GM18951 (cell line): Measurements from ENCODE around the gene ULK4.
"Not testable (repeated sequence)": the region's sequence is repeated elsewhere in the genome, so short reads cannot be mapped to it uniquely, and the experiment has no call there.

Experiments used
- POLR2A ChIP-seq: IDR thresholded peaks from 4 replicates; pipeline ENCODE4 v1.6.1; 2011; ENCODE audit warnings: mild to moderate bottlenecking; ENCODE audit not compliant: insufficient read length, insufficient read depth; ENCODE audit errors: extremely low read depth
- in situ Hi-C: fragments of 300-500 bp; cut with MboI; formaldehyde crosslinking; loops from one replicate; pipeline ENCODE4 v1.12.0; 2022; ENCODE audit warnings: low sequenced_read_pairs, mixed read lengths, inconsistent platforms; ENCODE audit not compliant: unreplicated experiment

The ULK4 gene

DNA sequence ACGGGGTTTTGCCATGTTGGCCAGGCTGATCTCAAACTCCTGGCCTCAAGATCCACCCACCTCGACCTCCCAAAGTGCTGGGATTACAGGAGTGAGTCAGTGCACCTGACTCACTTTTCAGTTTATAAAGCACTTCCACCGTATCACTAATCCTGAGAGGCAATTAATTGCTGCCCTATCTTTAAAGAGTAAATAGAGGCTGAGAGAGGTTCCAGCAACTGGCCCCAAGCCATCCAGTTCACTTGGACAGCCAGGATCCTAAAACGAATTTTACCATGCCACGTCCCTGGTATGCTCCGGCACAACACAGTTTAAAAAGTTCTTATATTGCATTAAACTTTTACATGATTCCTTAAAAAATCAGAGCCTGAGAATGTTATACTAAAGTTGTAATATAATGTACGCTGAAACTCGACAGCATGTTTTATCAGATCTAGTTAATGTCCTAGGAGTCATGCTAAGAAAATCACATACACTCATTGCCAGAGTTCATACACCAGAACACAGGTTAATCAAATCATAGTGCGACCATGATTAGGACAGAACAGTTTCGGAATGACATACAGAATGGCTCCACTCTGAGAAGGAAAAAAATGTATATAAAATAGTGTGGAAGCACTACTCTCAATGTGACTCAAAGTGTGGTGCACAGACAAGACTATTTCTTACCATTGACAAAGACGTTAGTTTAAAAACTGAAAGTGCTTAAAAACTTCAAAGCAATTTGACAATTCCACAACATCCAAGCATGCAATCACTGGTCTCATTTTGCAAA, 125.4 kb downstream of the ULK4 start:
- TF ChIP-seq POLR2A: no peak
- in situ Hi-C loops: no loop called here

DNA sequence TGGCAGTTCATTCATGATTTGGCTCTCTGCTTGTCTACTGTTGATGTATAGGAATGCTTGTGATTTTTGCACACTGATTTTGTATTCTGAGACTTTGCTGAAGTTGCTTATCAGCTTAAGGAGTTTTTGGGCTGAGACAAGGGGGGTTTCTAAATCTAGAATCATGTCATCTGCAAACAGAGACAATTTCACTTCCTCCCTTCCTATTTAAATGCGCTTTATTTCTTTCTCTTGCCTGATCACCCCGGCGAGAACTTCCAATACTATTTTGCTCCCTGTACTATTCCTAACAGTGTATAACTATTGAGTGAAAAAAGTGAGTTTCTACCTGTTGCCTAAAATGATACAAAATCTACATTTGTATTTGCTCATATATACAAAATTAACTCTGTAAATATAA, 128.3 kb downstream of the ULK4 start:
- no peak for TF ChIP-seq POLR2A
- in situ Hi-C loops: no loop called here

DNA sequence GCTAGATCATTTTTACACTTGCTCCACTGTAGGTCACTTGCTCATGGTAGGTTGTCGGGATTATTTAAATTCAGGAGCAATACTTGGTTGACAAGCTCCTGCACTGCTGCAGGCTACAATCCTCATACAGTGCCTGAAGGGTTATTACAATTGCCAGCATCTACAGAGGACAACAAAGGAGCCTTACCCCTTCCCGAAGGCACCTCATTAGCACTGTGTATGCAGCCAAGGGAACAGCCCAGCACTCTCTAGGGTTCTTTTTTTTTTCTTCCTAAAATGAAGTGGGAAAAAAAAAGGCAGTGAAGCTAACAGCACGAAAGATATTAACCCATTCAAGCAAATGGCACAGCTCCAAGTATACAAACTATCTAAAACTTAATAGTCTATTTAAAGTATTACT, 142.7 kb downstream of the ULK4 start:
- in situ Hi-C loops: no loop called here
- TF ChIP-seq POLR2A: no peak

DNA sequence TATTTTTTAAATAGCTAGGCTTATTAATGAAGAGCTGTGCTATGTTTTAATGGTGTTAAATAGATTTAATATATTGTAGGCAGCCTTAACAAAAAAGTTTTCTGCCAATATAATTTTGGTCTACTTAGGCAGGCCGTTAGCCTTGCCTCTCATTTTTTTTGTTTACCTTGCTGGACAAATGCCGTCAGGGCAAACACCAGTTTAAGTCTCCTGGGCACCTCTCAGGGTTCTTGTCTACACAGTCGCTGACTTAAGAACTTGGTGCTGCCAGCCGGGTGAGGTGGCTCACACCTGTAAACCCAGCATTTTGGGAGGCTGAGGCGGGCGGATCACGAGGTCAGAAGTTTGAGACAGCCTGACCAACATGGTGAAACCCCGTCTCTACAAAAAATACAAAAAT, 153.3 kb downstream of the ULK4 start:
- no peak for TF ChIP-seq POLR2A
- in situ Hi-C loops: no loop called here

DNA sequence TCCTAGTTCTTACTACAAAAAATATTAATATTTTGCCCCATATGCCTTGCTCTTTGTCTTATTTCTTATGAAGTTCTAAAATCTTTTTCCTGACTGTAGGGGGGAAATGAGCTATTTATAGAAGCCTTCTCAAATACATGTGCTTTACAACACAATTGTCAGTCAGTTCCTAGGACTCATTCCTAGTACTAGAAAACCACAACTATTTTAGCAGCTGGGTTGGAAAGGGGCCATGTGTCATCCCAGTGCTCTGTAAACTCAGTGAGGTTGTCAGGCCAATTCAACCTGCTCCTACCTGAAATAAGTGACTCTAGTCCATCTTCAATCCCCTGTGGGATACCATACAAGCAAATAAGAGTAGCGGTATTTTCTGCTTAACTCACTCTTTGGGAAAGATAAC, 153.8 kb downstream of the ULK4 start:
- TF ChIP-seq POLR2A: no peak
- in situ Hi-C loops: no loop called here

DNA sequence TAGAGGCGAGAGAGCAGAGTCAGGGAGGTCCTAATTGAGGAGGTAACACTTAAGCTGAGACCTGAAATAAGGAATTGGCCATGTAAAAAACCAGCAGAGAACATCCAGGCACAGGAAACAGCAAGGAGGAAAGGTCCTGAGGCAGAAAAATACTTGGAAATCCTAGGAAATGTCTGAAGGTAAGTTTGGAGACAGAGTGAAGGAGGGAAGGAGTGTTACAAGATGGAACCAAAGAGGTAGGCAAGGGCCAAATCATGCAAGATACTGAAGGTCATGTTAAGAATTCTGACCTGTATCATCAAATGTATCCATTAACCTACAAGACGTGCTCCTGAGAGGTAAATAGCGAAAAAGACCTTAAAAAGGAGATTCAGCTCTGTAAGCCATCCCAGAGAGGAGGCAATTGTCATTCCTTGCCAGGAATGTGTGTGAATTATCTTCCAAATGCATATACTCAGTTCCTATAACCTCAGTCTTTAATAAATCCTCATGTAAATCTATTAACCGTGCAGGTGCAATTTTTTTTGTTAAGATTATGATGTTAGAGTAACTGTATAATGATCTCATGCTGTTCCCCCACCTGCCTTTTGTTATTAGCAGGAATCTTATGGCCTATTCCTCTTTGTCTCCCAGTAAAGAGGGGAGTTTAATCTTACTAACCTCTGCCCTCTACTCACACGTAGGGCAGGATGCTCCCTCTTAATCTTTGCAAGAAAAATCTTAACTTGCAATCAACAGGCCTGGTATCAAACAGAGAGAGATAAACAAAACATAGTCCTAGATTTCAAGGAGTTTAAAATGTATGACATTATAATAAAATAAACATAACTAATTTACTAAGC, 166.9 kb downstream of the ULK4 start:
- TF ChIP-seq POLR2A: no peak
- in situ Hi-C loops: no loop called here

DNA sequence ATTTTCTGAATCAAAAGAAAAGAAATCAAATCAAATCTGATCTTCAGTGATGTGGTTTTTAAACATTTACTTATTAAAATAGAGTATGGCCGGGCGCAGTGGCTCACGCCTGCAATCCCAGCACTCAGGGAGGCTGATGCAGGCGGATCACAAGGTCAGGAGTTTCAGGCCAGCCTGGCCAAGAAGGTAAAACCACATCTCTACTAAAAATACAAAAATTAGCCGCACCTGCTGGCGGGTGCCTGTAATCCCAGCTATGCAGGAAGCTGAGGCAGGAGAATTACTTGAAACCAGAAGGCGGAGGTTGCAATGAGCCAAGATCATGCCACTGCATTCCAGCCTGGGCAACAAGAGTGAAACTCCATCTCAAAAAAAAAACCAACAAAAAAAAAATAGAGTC, 169.1 kb downstream of the ULK4 start:
- in situ Hi-C loops: no loop called here
- no peak for TF ChIP-seq POLR2A

DNA sequence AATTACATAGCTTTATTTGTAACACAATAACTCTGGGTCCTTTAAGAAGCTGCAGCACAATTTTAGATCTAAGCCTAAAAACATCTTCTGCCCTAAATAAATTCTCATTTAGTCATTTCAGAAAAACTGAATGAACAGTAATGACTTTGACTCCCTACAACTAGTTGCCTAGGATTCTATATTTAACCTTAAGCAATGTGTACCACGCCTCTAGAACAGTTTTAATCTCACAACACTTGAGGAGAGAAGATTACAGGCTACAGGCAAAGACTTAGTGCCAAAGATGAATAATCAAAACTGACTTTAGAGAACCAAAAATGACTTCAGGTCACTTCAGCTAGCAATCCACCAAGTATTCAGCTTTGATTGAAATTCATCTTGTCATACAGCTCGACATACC, 192.8 kb downstream of the ULK4 start:
- in situ Hi-C loops: no loop called here
- TF ChIP-seq POLR2A: no peak

DNA sequence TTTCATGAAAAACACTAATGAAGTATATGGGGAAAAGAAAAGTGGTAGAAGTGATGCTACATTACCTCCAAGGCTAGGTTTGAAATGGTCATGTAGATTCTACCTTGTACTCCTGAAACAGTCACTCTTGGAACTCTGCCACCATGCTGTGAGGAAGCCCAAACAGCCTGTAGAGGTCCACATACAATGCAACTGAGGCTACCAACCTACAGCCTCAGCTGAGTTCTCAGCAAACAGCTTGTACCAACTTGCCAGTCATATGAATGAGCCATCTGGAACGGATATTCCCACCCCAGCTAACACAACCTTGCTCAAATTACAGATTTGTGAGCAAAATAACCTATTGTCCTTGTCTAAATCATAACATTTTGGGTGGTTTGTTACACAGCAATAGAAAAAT, 193.5 kb downstream of the ULK4 start:
- in situ Hi-C loops: no loop called here
- TF ChIP-seq POLR2A: no peak

DNA sequence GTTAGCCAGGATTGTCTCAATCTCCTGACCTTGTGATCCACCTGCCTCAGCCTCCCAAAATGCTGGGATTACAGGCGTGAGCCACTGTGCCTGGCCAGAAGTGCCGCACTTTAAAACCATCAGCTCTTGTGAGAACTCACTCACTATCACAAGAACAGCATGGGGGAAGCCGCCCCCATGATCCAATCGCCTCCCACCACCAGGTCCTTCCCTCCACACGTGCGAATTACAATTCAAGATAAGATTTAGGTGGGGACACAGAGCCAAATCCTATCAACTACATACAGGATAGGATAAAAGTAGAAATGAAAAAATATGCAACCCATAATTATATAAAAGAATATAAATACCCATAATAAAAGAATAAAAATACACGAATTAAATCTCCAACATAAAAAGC, 199.0 kb downstream of the ULK4 start:
- in situ Hi-C loops: not testable (repeated sequence)

DNA sequence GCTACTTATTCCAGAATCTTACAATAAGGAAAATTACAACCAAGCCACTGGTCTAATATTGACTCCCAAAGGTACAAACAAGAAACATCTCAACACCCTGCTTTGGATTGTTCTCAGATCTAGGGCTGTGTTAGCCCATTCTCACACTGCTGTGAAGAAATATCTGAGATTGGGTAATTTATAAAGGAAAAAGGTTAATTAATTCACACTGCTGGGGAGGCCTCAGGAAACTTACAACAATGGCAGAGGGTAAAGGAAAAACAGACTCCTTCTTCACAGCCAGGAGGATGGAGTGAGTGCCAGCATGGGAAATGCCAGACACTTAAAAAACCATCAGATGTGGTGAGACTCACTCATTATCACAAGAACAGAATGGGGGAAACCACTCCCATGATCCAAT, 208.3 kb downstream of the ULK4 start:
- in situ Hi-C loops: no loop called here
- no peak for TF ChIP-seq POLR2A

DNA sequence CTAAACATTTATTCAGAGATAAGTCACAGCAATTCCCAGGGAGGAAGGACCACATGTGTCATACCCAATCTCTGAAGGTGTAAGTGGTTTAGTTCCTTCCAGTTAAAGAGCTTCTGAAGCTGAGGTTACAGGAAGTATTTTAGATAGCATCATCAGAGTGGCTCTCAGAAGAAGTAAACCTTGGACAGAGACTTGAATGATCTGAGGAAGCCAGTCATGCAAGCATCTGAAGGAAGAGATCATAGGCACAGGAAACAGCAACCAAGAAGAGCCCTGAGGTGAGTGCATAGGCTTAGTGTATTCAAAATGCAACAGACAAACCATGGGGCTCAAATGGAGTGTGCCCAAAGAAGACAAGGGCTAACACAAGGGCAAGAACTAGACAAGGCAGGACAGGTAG, 210.3 kb downstream of the ULK4 start:
- no peak for TF ChIP-seq POLR2A
- in situ Hi-C loops: no loop called here

DNA sequence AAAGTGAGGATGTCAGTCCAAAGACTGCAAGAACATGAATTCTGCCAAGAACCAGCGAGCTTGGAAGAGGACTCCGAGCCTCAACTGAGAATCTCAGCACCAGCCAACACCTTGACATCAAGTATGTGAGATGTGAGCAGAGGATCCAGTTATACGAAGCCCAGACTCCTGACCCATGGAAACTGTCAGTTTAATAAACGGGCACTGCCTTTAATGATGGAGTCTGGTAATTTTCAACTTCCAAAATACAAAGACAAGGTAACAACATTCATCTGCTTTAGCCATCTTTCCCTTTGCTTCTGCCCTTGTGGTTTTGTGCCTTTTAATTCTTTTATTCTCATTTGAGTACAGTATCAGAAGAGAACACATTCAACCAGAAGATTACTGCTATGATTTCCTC, 211.9 kb downstream of the ULK4 start:
- TF ChIP-seq POLR2A: no peak
- in situ Hi-C loops: no loop called here

DNA sequence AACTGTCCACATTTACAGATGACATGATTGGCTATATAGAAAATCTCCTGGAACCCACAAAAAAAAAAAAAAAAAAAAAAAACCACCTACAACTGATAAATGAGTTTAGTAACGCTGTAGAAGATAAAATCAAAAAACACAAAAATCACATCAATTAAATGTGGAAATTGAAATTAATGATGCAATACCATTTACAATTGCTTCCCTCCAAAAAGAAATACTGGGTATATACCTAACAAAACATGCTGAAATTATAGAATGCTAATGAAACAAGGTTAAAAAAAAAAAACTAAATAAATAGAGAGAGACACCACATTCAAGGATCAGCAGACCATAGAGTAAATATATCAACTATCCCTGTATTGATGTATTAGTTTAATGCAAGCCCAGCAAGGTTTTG, 215.7 kb downstream of the ULK4 start:
- in situ Hi-C loops: no loop called here
- no peak for TF ChIP-seq POLR2A
